A673 (cell line): ENCODE results near the gene CNTN6.

Experiments used
- EZH2 ChIP-seq: fragments of 200-600 bp; sonication (generic); IDR thresholded peaks from 2 replicates; pipeline ENCODE4 v1.6.1; 2017; ENCODE audit warnings: borderline replicate concordance, low read depth, mild to moderate bottlenecking, mixed read lengths, antibody characterized with exemption, low read length; ENCODE audit not compliant: poor library complexity, severe bottlenecking
- TF ChIP-seq, protein P1 (sequence below): fragments of 300-800, 200-600 bp; sonication (generic); conservative IDR thresholded peaks from 2 replicates; pipeline ENCODE4 v1.5.1; 2017; ENCODE audit warnings: low read depth, mild to moderate bottlenecking, antibody characterized with exemption, low read length, moderate library complexity, mixed read lengths

- TF ChIP-seq, protein P1, sequence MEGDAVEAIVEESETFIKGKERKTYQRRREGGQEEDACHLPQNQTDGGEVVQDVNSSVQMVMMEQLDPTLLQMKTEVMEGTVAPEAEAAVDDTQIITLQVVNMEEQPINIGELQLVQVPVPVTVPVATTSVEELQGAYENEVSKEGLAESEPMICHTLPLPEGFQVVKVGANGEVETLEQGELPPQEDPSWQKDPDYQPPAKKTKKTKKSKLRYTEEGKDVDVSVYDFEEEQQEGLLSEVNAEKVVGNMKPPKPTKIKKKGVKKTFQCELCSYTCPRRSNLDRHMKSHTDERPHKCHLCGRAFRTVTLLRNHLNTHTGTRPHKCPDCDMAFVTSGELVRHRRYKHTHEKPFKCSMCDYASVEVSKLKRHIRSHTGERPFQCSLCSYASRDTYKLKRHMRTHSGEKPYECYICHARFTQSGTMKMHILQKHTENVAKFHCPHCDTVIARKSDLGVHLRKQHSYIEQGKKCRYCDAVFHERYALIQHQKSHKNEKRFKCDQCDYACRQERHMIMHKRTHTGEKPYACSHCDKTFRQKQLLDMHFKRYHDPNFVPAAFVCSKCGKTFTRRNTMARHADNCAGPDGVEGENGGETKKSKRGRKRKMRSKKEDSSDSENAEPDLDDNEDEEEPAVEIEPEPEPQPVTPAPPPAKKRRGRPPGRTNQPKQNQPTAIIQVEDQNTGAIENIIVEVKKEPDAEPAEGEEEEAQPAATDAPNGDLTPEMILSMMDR: no peak
- no peak for TF ChIP-seq EZH2
Measured at GRCh38 chr3:1093217-1093616, 393 bp downstream of the CNTN6 start.
